Kidney (tissue), 14 donors: ENCODE data around the gene SULF2. TPM values are rescaled to one million over a fixed set of nuclear protein-coding genes. Genes with fewer than 3 reads are reported as not detected.

Source experiments
- DNase-seq, 5 donors: peaks; one replicate each; pipeline ENCODE4 v3.0.0-alpha.2; 2013 to 2020
- FAIRE-seq: peaks from 2 replicates; lab custom pipeline; 2012; peaks lifted over from hg19 to GRCh38; lab: Jason Lieb, UNC
- H3K27ac ChIP-seq, 2 donors: one replicate each; pipeline ENCODE4 v1.7.0; 2013; ENCODE audit warnings: low read depth in 2 of 2, low read length in 2 of 2, inconsistent platforms in 1 of 2
- H3K27me3 ChIP-seq: one replicate; pipeline ENCODE4 v1.7.1; 2013; ENCODE audit warnings: low read length, inconsistent platforms; ENCODE audit not compliant: control insufficient read depth, insufficient read depth
- H3K36me3 ChIP-seq, 3 donors: one replicate each; pipeline versions ENCODE4 v1.7.0 to v1.7.1; 2013; ENCODE audit warnings: low read length in 3 of 3, control low read depth in 1 of 3, inconsistent platforms in 1 of 3; ENCODE audit not compliant: insufficient read depth in 3 of 3, control insufficient read depth in 2 of 3
- H3K4me1 ChIP-seq, 3 donors: one replicate each; pipeline versions ENCODE4 v1.7.0 to v1.7.1; 2013; ENCODE audit warnings: low read length in 3 of 3, inconsistent platforms in 1 of 3, low read depth in 1 of 3; ENCODE audit not compliant: control insufficient read depth in 2 of 3, insufficient read depth in 2 of 3
- H3K4me3 ChIP-seq, 3 donors: one replicate each; pipeline versions ENCODE4 v1.7.0 to v1.8.1; 2013; ENCODE audit warnings: low read length in 3 of 3, control low read depth in 1 of 3, inconsistent platforms in 1 of 3
- H3K9ac ChIP-seq, 3 donors: one replicate each; pipeline versions ENCODE4 v1.7.0 to v1.7.1; 2013; ENCODE audit warnings: low read length in 3 of 3, control low read depth in 1 of 3, inconsistent platforms in 1 of 3
- H3K9me3 ChIP-seq, 3 donors: one replicate each; pipeline versions ENCODE4 v1.7.0 to v1.7.1; 2013; ENCODE audit warnings: low read length in 3 of 3, control low read depth in 1 of 3, inconsistent platforms in 1 of 3; ENCODE audit not compliant: control insufficient read depth in 2 of 3, insufficient read depth in 1 of 3
- intact Hi-C: fragments of 100-400 bp; cut with DNase I; formaldehyde crosslinking; loops from one replicate; pipeline ENCODE4 v1.11.1; 2022
- polyA plus RNA-seq: library from polyadenylated mRNA; stranded (reverse); fragments of 350-450 nt; fragmentation: Illumina TruSeq; extraction: RNeasy Lipid Tissue Mini Kit (QIAGEN cat#74804); gene quantifications from one replicate; pipeline ENCODE4 v1.2.3, GENCODE V29; 2014; ENCODE audit warnings: low read depth, low replicate concordance; ENCODE audit not compliant: insufficient read depth
- total RNA-seq: library from RNA; stranded (reverse); fragmentation: NEBNext Ultra II Directional; extraction: Animal tissue kit (Norgen Biotek cat#: 25700); gene quantifications from one replicate; pipeline ENCODE4 v1.2.1, GENCODE V29; 2021
- TF ChIP-seq, protein P1 (sequence below): IDR thresholded peaks from 3 replicates; pipeline ENCODE4 v1.5.1; 2012; ENCODE audit warnings: mild to moderate bottlenecking, moderate library complexity, borderline replicate concordance; ENCODE audit not compliant: insufficient read depth; ENCODE audit errors: extremely low read depth
- donor health status: control.
- donor health status: control.
- donor health status: control.
- donor health status: control.
- donor health status: control.
- donor health status: DM: yes; HTN: yes; CAD: no.
- donor health status: Normal renal cell carcinoma (clear cell type).

The SULF2 gene
- total and polyA plus RNA-seq, 2 donors from 2014 or later, result 85.1 to 257 TPM

DNA sequence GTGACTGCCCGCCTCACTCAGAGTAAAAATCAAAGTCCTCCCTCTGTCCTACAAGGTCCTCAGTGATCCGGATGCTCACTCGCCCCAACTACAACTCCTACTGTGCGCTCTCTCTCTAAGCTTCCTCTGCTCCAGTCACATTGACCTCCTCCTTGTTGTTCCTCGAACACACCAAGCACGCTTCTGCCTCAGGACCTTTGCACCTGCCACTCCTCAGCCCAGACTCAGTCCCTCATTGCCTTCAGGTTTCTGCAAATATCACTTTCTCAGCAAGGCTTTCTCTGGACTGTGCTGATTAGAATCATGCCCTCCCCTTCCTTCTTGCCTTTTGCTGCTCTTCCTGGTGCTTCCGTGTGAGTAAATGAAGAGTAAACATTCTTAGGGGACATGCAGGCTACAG is 41.6 kb downstream of the SULF2 start:
- no peak for DNase-seq
- Histone ChIP-seq H3K4me1 (no peaks in the 10 kb centered on the region), H3K9ac (no peak overlapping the region), H3K27ac (no peak overlapping the region), H3K9me3 (no peaks in the 10 kb centered on the region), H3K4me3 (no peak overlapping the region), H3K27me3 (no peaks in the 10 kb centered on the region), H3K36me3 (no peaks in the 10 kb centered on the region)
- FAIRE-seq, result no peak
- intact Hi-C loops, result no loop called here
- TF ChIP-seq, protein P1, sequence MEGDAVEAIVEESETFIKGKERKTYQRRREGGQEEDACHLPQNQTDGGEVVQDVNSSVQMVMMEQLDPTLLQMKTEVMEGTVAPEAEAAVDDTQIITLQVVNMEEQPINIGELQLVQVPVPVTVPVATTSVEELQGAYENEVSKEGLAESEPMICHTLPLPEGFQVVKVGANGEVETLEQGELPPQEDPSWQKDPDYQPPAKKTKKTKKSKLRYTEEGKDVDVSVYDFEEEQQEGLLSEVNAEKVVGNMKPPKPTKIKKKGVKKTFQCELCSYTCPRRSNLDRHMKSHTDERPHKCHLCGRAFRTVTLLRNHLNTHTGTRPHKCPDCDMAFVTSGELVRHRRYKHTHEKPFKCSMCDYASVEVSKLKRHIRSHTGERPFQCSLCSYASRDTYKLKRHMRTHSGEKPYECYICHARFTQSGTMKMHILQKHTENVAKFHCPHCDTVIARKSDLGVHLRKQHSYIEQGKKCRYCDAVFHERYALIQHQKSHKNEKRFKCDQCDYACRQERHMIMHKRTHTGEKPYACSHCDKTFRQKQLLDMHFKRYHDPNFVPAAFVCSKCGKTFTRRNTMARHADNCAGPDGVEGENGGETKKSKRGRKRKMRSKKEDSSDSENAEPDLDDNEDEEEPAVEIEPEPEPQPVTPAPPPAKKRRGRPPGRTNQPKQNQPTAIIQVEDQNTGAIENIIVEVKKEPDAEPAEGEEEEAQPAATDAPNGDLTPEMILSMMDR, result no peak

DNA sequence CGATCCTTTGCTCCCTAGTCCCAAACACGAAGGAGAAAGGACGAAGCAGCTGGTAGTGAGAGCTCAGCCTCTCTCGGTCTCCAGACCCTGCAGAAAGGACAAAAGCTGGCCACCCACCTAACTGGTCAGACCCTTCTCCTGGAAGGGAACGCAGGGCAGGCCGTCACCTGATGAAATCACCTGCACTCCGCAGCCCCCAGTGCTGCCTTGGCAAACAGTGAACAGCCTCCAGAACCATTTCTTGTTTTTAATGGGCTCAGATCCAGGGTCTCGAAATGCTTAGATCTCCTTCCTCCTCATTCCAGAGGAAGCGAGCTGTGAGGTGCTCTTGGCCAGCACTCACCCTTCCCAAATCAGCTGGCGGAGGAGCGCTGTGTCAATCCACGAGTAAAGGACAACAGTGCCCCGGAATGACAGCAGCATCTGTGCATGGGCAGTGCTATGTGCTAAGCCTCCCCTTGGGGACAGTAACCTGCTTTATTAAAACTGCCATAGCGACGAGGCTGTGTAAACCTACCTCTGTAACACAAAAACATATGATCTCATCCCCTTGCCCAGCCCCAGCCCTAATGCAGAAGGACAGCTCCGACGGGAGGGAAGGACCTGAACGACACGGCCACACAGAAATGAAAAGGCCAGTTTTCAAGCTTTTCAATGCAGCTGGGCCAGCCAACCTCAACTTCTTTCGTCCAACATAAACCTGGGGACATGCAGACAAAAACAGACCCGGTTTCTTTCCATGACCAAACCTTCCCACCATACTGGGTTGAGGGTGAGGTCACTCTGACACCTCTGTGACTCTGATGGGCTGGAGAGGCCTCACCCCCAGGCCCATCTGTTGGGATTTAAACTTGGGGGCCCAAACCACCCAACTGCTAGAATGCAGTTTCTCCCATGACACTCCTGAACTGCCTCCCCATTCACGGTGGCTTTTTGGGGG is 43.3 kb downstream of the SULF2 start:
- no peaks in the 10 kb centered on the region for H3K9me3 ChIP-seq
- DNase-seq (peak in 4 of 5 donors; percentile 66 to 75 (median 72)), FAIRE-seq (no peak)
- no peaks in the 10 kb centered on the region for H3K4me1 ChIP-seq
- H3K36me3 ChIP-seq, result no peaks in the 10 kb centered on the region
- no peaks in the 10 kb centered on the region for H3K27me3 ChIP-seq
- H3K4me3 ChIP-seq, result no peak overlapping the region
- intact Hi-C loops, result no loop called here
- TF ChIP-seq, protein P1, result no peak
- H3K9ac ChIP-seq, result no peak overlapping the region
- no peak overlapping the region for H3K27ac ChIP-seq

DNA sequence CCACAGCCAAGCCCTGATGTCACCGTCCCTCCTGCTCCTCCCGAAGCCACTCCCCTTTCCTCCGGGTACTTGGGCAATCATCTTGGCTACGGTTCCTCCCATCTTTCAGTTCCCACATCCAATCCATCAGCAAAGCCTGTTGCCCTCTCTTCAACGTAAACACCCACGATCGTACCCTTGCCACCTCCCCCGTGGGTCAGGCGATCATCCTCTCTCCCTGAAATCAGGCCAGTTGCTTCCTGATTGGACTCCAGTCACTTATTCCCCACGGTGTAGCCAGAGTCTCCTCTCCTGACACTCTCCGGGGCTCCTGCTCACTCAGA is 44.5 kb downstream of the SULF2 start:
- H3K4me1 ChIP-seq, result no peaks in the 10 kb centered on the region
- H3K9ac ChIP-seq, result no peak overlapping the region
- H3K9me3 ChIP-seq, result no peaks in the 10 kb centered on the region
- H3K27ac ChIP-seq, result no peak overlapping the region
- intact Hi-C loops, result no loop called here
- H3K36me3 ChIP-seq, result no peaks in the 10 kb centered on the region
- H3K27me3 ChIP-seq, result no peaks in the 10 kb centered on the region
- no peak overlapping the region for H3K4me3 ChIP-seq
- FAIRE-seq (no peak), DNase-seq (peak in 1 of 5 donors; percentile 29)
- TF ChIP-seq, protein P1, result no peak
